ENCODE data around the gene ST6GALNAC4.
"Not testable (repeated sequence)": the region's sequence is repeated elsewhere in the genome, so short reads cannot be mapped to it uniquely, and the experiment has no call there.

ST6GALNAC4 gene

GRCh38 chr9:127884976-127885490, 31.8 kb downstream of the ST6GALNAC4 start:
- no peak for DNase-seq

- DNase-seq = no peak
Measured at GRCh38 chr9:127884427-127884911, 32.4 kb downstream of the ST6GALNAC4 start.

- DNase-seq = no peak
Measured at GRCh38 chr9:127883959-127884358, 32.9 kb downstream of the ST6GALNAC4 start.

- DNase-seq = not testable (repeated sequence)
Measured at GRCh38 chr9:127881715-127882114, 35.1 kb downstream of the ST6GALNAC4 start.

GRCh38 chr9:127880143-127880542, 36.7 kb downstream of the ST6GALNAC4 start:
- DNase-seq = no peak

GRCh38 chr9:127878652-127879390, 38.0 kb downstream of the ST6GALNAC4 start:
- DNase-seq = peak; percentile 59

GRCh38 chr9:127878001-127878651, 38.7 kb downstream of the ST6GALNAC4 start:
- no peak for DNase-seq

GRCh38 chr9:127877566-127877998, 39.3 kb downstream of the ST6GALNAC4 start, which contains the start of gene AK1:
Gene AK1 (minus strand): TSS chr9:127877675. CDS start chr9:127874617, 3,058 bp downstream.
- DNase-seq = no peak

GRCh38 chr9:127876764-127877562, 39.9 kb downstream of the ST6GALNAC4 start:
- no peak for DNase-seq

- no peak for DNase-seq
Measured at GRCh38 chr9:127876026-127876763, 40.6 kb downstream of the ST6GALNAC4 start.

- DNase-seq = no peak
Measured at GRCh38 chr9:127875306-127875966, 41.4 kb downstream of the ST6GALNAC4 start.

GRCh38 chr9:127874301-127875221, 42.3 kb downstream of the ST6GALNAC4 start:
- DNase-seq = no peak

GRCh38 chr9:127873886-127874285, 43.0 kb downstream of the ST6GALNAC4 start:
- DNase-seq = no peak

GRCh38 chr9:127873223-127873691, 43.6 kb downstream of the ST6GALNAC4 start:
- DNase-seq = no peak

GRCh38 chr9:127872369-127873222, 44.2 kb downstream of the ST6GALNAC4 start:
- DNase-seq = no peak

- no peak for DNase-seq
Measured at GRCh38 chr9:127871531-127871930, 45.3 kb downstream of the ST6GALNAC4 start.

- no peak for DNase-seq
Measured at GRCh38 chr9:127870887-127871286, 46.0 kb downstream of the ST6GALNAC4 start.

GRCh38 chr9:127870153-127870491, 46.7 kb downstream of the ST6GALNAC4 start:
- not testable (repeated sequence) for DNase-seq

All from inflammatory macrophage treated with lipopolysaccharide for 4 hours (primary cell).